ENCODE data around the gene PLAAT5.
"Not testable (repeated sequence)": the region's sequence is repeated elsewhere in the genome, so short reads cannot be mapped to it uniquely, and the experiment has no call there.

PLAAT5 gene

GRCh38 chr11:63476618-63477017, 14.3 kb downstream of the PLAAT5 start:
- no peak for DNase-seq

DNA sequence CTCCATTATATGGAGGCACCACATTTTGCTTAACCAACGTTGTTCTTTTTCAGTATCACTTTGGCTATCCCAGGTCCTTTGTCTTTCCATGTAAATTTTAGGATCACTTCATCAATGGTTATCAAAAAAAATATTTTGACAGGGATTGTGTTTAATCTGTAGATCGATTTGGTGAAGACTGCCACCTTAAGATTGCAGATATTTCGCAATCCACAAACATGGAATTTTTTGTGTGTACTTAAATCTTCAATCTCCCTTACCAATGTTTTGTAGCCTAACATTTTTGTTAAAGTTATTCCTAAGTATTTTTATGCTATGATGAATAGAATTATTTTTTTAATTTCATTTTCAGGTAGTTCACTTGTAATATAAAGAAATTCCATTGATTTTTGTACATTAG, 18.6 kb downstream of the PLAAT5 start:
- no peak for DNase-seq

GRCh38 chr11:63470311-63470710, 20.7 kb downstream of the PLAAT5 start:
- no peak for DNase-seq

DNA sequence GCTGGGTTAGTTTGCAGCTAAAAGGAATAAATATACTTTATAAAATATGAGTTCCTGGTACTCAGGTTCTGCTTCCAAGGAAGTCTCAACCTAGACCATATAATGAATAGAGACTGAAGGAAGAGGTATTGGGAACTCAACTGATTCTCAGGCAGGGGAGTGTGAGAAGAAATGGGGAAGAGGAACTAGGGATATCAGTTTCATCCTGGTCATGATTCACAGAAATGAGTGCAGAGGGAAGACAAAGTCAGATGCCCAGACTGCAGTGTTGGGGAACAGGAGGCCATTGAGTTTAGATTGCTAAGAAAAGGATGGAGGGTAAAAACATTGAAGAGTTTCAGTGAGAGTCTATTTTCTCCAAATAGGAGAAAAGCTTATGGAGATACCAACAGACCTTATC, 28.8 kb downstream of the PLAAT5 start:
- no peak for DNase-seq

- no peak for DNase-seq
Measured at GRCh38 chr11:63459586-63459985, 31.4 kb downstream of the PLAAT5 start.

DNA sequence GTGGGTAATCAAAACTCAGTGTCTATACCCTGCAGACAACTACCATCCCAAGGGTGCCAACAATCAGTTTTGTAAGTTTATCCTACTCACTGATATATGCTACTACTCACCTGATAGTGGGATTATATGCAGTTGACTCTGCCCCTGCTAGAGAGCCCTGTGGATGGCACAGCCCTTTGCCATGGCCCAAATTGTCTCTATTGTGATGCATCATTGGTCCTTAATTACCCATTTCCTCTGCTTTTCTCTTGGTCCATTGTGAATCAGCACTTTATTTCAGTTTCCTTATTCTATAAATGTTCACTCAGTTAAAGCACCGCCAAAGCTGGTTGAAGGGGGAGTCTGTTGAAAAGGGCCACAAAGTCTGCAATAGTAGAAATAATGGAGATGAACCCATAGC, 42.3 kb downstream of the PLAAT5 start:
- no peak for DNase-seq

DNA sequence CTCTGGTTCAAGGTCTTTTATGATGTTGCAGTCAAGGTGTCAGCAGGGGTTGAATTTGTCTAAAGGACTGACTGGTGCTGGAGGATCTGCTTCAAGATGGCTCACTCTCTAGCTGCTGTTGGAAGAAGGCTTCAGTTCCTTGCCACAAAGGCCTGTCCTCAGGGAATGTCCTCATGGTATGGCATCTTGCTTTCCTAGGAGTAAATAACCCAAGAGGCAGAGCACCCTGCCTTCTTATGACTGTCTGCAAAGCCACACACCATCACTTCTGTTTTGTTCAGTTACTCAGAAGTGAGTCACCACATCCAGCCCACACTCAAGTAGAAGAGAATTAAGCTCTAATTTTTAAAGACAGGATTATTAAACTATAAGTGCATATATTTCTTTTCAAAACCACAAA, 45.2 kb downstream of the PLAAT5 start:
- DNase-seq, result no peak

DNA sequence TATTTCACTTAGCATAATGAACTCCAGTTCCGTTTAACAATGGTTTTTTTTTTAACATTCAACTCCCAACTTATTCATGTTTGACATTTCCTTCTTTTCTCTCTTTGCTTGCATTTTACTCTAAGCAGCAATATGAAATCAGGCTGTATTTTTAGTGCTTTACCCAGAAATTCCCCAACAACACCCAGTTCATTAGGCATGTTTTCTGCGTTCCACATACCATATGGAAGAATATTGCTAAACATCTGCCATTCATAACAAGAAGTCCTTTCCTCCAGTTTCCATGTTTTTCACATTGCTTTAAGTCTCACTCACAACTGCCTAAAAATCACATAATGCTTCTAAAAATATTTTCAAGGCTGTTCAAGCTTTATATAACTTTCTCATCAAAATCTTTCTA, 45.8 kb downstream of the PLAAT5 start:
- DNase-seq, result no peak

DNA sequence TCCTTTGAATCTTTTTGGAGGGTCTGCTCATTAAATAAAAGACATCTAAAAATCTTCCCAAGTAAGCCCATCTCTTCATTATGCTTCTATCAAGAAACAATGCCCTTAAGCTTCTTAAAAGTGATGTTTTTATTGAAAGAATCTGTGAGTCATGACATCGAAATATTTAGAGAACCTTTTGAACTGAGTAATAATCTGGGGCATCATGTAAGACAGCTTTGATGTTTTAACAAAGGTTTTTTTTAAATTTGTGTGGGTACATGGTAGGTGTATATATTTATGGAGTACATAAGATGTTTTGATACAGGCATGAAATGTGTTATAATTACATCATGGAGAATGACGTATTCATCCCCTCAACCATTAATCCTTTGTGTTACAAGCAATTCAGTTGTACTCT, 46.8 kb downstream of the PLAAT5 start:
- no peak for DNase-seq

DNA sequence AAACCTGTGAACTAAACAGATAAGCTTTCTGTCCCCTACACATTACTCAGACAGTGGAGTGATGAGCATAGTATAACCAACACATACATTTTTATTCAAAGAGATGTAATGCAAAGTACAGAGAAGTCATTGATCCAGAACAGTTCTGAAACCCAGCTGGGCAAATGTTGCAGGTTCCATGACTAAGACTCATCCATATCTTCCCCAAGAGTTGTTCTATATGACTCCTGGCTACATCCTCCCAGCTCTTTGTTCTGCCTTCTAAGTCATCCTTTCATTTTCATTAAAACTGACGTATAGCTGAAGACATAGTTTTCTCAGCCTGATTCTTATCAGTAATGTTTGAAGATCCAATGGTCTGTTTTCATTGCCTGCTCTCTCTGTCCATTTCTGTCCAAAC, 47.3 kb downstream of the PLAAT5 start:
- DNase-seq, result no peak

DNA sequence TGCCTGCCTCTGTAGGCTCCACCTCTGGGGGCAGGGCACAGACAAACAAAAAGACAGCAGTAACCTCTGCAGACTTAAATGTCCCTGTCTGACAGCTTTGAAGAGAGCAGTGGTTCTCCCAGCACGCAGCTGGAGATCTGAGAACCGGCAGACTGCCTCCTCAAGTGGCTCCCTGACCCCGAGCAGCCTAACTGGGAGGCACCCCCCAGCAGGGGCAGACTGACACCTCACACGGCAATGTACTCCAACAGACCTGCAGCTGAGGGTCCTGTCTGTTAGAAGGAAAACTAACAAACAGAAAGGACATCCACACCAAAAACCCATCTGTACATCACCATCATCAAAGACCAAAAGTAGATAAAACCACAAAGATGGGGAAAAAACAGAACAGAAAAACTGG, 55.1 kb downstream of the PLAAT5 start:
- DNase-seq, result not testable (repeated sequence)

GRCh38 chr11:63435351-63435750, 55.6 kb downstream of the PLAAT5 start:
- not testable (repeated sequence) for DNase-seq

DNA sequence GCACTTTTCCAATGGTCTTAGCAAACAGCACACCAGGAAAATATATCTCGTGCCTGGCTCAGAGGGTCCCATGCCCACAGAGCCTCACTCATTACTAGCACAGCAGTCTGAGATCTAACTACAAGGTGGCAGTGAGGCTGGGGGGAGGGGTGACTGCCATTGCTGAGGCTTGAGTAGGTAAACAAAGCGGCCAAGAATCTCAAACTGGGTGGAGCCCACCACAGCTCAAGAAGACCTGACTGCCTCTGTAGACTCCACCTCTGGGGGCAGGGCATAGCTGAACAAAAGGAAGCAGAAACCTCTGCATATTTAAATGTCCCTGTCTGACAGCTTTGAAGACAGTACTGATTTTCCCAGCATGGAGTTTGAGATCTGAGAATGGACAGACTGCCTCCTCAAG, 60.2 kb downstream of the PLAAT5 start:
- not testable (repeated sequence) for DNase-seq

DNA sequence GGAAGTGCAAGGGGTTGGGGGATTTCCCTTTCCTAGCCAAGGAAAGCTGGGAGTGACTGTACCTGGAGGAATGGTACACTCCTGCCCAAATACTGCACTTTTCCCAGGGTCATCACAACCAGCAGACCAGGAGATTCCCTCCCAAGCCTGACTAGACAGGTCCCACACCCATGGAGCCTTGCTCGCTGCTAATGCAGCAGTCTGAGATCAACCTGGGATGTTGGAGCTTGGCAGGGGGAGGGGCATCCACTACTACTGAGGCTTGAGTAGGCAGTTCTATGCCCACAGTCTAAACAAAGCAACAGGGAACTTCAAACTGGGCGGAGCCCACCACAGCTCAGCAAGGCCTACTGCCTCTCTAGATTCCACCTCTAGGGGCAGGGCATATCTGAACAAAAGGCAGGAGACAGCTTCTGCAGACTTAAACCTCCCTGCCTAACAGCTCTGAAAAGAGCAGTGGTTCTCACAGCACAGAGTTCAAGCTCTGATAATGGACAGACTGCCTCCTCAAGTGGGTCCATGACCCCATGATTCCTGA, 62.9 kb downstream of the PLAAT5 start:
- no peak for DNase-seq

DNA sequence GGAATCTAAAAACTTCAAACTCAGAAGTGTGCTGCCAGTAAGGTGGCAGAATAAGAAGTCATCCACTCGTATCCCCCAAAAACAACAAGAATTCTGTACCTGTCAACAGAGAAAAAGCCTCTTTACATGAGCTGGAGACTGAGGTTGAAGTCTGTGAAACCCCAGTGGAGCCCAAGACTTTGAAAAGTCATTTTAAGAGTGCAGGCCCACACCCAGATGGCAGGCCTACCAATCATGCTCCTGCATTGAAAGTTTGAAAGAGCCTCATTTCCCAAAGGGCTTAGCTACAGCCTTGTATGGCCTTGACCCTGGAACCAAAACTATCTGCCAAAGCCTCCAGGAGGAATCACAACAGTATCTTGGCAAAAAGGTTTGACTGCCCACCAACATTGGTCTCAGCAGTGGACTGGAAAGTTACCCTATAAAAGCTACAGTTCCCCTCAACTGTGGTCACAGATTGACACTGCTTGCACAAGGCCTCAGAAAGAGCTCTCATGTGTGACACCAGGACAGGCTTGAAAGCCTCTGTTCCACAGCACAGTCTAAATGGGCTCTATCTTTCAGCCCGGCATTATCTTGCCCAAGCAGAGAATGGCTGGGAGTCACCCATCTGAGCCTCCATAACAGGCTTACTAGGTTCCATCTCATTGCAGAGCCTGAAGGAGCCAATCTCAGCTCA, 73.7 kb downstream of the PLAAT5 start:
- DNase-seq, result no peak

All from NCI-H526 (cell line).